ENCODE data around the gene LAMTOR3. TPM values are rescaled to one million over a fixed set of nuclear protein-coding genes. Genes with fewer than 3 reads are reported as not detected.

The LAMTOR3 gene, protein sequence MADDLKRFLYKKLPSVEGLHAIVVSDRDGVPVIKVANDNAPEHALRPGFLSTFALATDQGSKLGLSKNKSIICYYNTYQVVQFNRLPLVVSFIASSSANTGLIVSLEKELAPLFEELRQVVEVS
- 10 to 100 TPM; 20.1 to 32.6 (median 27.4) TPM for total RNA-seq
- polyA plus RNA-seq: 10 to 100 TPM; 36.5 to 37.0 TPM
- 39.7 reads per million, percentile 66 among the genes with 10 or more reads in this experiment for total RNA-seq

GRCh38 chr4:99894161-99894997 is at the start of gene LAMTOR3:
Gene LAMTOR3 (minus strand): TSS chr4:99894427. CDS start chr4:99893963, 464 bp downstream.
- POLR2A ChIA-PET: interaction anchor here (0.5 to 3.7 kb wide), 16 partner anchors 24 to 1751 kb away, joined by 3 to 80 read pairs (median 4); partner anchors contain the start of genes DAPP1, DNAJB14, EIF4E and H2AZ1
- CTCF ChIA-PET: interaction anchor here (0.8 to 1.6 kb wide), 5 partner anchors 10 to 86 kb away, joined by 3 to 6 read pairs (median 4); partner anchors contain the start of gene DNAJB14

DNA sequence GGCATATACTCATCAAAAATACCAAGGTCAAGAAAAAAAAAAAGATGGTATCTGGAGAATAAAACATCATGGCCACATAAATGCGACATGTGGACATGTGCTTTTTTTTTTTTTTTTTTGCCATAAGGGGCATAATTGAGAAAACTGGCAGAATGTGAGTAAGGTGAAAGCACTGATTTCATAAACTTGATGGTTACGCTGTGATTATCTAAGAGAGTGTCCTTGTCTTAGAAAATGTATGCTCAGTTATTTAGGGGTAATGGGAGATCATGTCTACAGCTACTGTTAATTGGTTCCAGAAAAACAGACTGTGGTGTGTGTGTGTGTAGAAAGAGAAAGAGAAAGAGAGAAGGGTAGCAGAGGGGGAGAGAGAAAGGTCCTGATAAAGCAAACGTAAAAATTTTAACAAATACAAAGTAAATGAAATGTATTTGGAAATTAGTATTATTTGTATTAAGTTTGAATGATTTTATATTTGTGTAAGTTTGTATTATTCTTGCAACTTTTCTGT is 44.1 kb upstream of the LAMTOR3 start:
- peaks cover 0 to 50% (median 35%) of the 10 kb centered on the region in 5 donors for H3K36me3 Mint-ChIP-seq
- no peak overlapping the region for H3K4me3 ChIP-seq (ENCODE audit: low read length)
- H3K27me3 ChIP-seq (ENCODE audit: control insufficient read depth in 2 of 2, insufficient read depth in 2 of 2, low read length in 2 of 2): no peaks in the 10 kb centered on the region
- POLR2A ChIA-PET: no interaction called here
- H3K9me3 Mint-ChIP-seq: peaks cover 0 to 26% (median 11%) of the 10 kb centered on the region in 11 donors
- no peak for ATAC-seq
- CTCF ChIA-PET: interaction anchor here (0.6 kb wide), 1 partner anchor 618 kb away, joined by 6 read pairs; no protein-coding TSS in a partner anchor
- H3K27me3 Mint-ChIP-seq: no peaks in the 10 kb centered on the region
- DNase-seq: no peak
- peak overlapping the region in 1 of 10 donors; percentile 2 for H3K4me3 Mint-ChIP-seq
- intact Hi-C loops (cut with micrococcal nuclease): no loop called here
- H3K36me3 ChIP-seq (ENCODE audit: control insufficient read depth in 2 of 3, insufficient read depth in 3 of 3, low read length in 3 of 3): peaks cover 0 to 5% (median 0%) of the 10 kb centered on the region in 3 experiments
- peak overlapping the region in 1 of 9 donors; percentile 23 for H3K27ac Mint-ChIP-seq
- H3K27ac ChIP-seq (ENCODE audit: low read depth, low read length): no peak overlapping the region
- peaks cover 5 to 6% of the 10 kb centered on the region in 2 donors for H3K4me1 ChIP-seq (ENCODE audit: control insufficient read depth in 2 of 2, insufficient read depth in 2 of 2, low read length in 2 of 2)
- H3K9me3 ChIP-seq (ENCODE audit: control insufficient read depth in 2 of 3, low read length in 3 of 3): peaks cover 0 to 11% (median 0%) of the 10 kb centered on the region in 3 experiments
- peaks cover 24 to 57% (median 46%) of the 10 kb centered on the region in 7 donors for H3K4me1 Mint-ChIP-seq

More at GRCh38 chr4:99894161-99894997, at the start of gene LAMTOR3:
- peak within 1 kb of the TSS; percentile 96 for H3K27ac ChIP-seq (ENCODE audit: low read depth, low read length)
- peaks cover 25 to 55% (median 52%) of the 10 kb centered on the region in 7 donors for H3K4me1 Mint-ChIP-seq
- H3K4me3 Mint-ChIP-seq: peak within 1 kb of the TSS; percentile 96 to 99 (median 98)
- no peaks in the 10 kb centered on the region for H3K27me3 ChIP-seq (ENCODE audit: control insufficient read depth in 2 of 2, insufficient read depth in 2 of 2, low read length in 2 of 2)
- peak; percentile 70 to 92 (median 89) for DNase-seq
- peak within 1 kb of the TSS; percentile 96 to 99 (median 98) for H3K27ac Mint-ChIP-seq
- peak; percentile 98 for ATAC-seq
- no peaks in the 10 kb centered on the region for H3K9me3 ChIP-seq (ENCODE audit: control insufficient read depth in 2 of 3, low read length in 3 of 3)
- intact Hi-C loops (cut with micrococcal nuclease): loop anchor here (1.0 to 10.0 kb wide), 15 partner anchors 40 to 1751 kb away; partner anchors contain the start of genes DAPP1 (in 2 of the 2), METAP1 (in 2 of the 2), ADH5 (in 1 of the 2) and DNAJB14 (in 1 of the 2)
- peaks cover 13 to 25% of the 10 kb centered on the region in 2 donors for H3K4me1 ChIP-seq (ENCODE audit: control insufficient read depth in 2 of 2, insufficient read depth in 2 of 2, low read length in 2 of 2)
- no peaks in the 10 kb centered on the region for H3K36me3 ChIP-seq (ENCODE audit: control insufficient read depth in 2 of 3, insufficient read depth in 3 of 3, low read length in 3 of 3)
- H3K36me3 Mint-ChIP-seq: peaks cover 0 to 12% (median 5%) of the 10 kb centered on the region in 5 donors
- H3K9me3 Mint-ChIP-seq: no peaks in the 10 kb centered on the region
- no peaks in the 10 kb centered on the region for H3K27me3 Mint-ChIP-seq
- peak within 1 kb of the TSS; percentile 92 for H3K4me3 ChIP-seq (ENCODE audit: low read length)

GRCh38 chr4:99934891-99935290 is 40.7 kb upstream of the LAMTOR3 start:
- peak overlapping the region in 3 of 9 donors; percentile 20 to 75 (median 55) for H3K27ac Mint-ChIP-seq
- no peak overlapping the region for H3K4me3 ChIP-seq (ENCODE audit: low read length)
- H3K36me3 ChIP-seq (ENCODE audit: control insufficient read depth in 2 of 3, insufficient read depth in 3 of 3, low read length in 3 of 3): peaks cover 0 to 9% (median 0%) of the 10 kb centered on the region in 3 experiments
- H3K4me1 Mint-ChIP-seq: peaks cover 22 to 61% (median 53%) of the 10 kb centered on the region in 7 donors
- no peaks in the 10 kb centered on the region for H3K27me3 Mint-ChIP-seq
- peaks cover 0 to 11% (median 0%) of the 10 kb centered on the region in 3 experiments for H3K9me3 ChIP-seq (ENCODE audit: control insufficient read depth in 2 of 3, low read length in 3 of 3)
- ATAC-seq (no peak), DNase-seq (no peak)
- no peaks in the 10 kb centered on the region for H3K27me3 ChIP-seq (ENCODE audit: control insufficient read depth in 2 of 2, insufficient read depth in 2 of 2, low read length in 2 of 2)
- H3K9me3 Mint-ChIP-seq: peaks cover 0 to 26% (median 11%) of the 10 kb centered on the region in 11 donors
- H3K27ac ChIP-seq (ENCODE audit: low read depth, low read length): no peak overlapping the region
- H3K36me3 Mint-ChIP-seq: peaks cover 3 to 56% (median 47%) of the 10 kb centered on the region in 5 donors
- intact Hi-C loops (cut with micrococcal nuclease): no loop called here
- POLR2A ChIA-PET: interaction anchor here (1.3 to 1.4 kb wide), 2 partner anchors 12 to 13 kb away, joined by 3 read pairs; partner anchors contain the start of gene DNAJB14
- peak overlapping the region in 2 of 10 donors; percentile 22 to 42 for H3K4me3 Mint-ChIP-seq
- peaks cover 4% of the 10 kb centered on the region in 2 donors for H3K4me1 ChIP-seq (ENCODE audit: control insufficient read depth in 2 of 2, insufficient read depth in 2 of 2, low read length in 2 of 2)
- CTCF ChIA-PET: no interaction called here

- ChIA-PET POLR2A (interaction anchor here (1.4 kb wide), 1 partner anchor 19 kb away, joined by 6 read pairs; the partner anchor contains the start of gene DNAJB14), CTCF (interaction anchor here (0.9 to 1.7 kb wide), 3 partner anchors 12 to 21 kb away, joined by 3 to 4 read pairs (median 4); partner anchors contain the start of gene DNAJB14)
- Mint-ChIP-seq H3K27me3 (no peaks in the 10 kb centered on the region), H3K9me3 (no peaks in the 10 kb centered on the region), H3K4me1 (peaks cover 23 to 68% (median 52%) of the 10 kb centered on the region in 7 donors), H3K36me3 (peaks cover 8 to 33% (median 26%) of the 10 kb centered on the region in 5 donors), H3K4me3 (no peak overlapping the region), H3K27ac (peak overlapping the region in 1 of 9 donors; percentile 13)
- no peak for ATAC-seq
- Histone ChIP-seq H3K4me3 (ENCODE audit: low read length) (no peak overlapping the region), H3K9me3 (ENCODE audit: control insufficient read depth in 2 of 3, low read length in 3 of 3) (no peaks in the 10 kb centered on the region), H3K27ac (ENCODE audit: low read depth, low read length) (no peak overlapping the region), H3K4me1 (ENCODE audit: control insufficient read depth in 2 of 2, insufficient read depth in 2 of 2, low read length in 2 of 2) (peaks cover 4 to 9% of the 10 kb centered on the region in 2 donors), H3K27me3 (ENCODE audit: control insufficient read depth in 2 of 2, insufficient read depth in 2 of 2, low read length in 2 of 2) (no peaks in the 10 kb centered on the region), H3K36me3 (ENCODE audit: control insufficient read depth in 2 of 3, insufficient read depth in 3 of 3, low read length in 3 of 3) (peaks cover 0 to 24% (median 0%) of the 10 kb centered on the region in 3 experiments)
- intact Hi-C loops (cut with micrococcal nuclease): no loop called here
- DNase-seq: no peak
These were observed 33.3 kb upstream of the LAMTOR3 start for GRCh38 chr4:99927566-99927965.

- Histone ChIP-seq H3K36me3 (ENCODE audit: control insufficient read depth in 2 of 3, insufficient read depth in 3 of 3, low read length in 3 of 3) (peaks cover 0 to 16% (median 0%) of the 10 kb centered on the region in 3 experiments), H3K4me1 (ENCODE audit: control insufficient read depth in 2 of 2, insufficient read depth in 2 of 2, low read length in 2 of 2) (peaks cover 0 to 4% of the 10 kb centered on the region in 2 donors), H3K4me3 (ENCODE audit: low read length) (no peak overlapping the region), H3K27ac (ENCODE audit: low read depth, low read length) (no peak overlapping the region), H3K9me3 (ENCODE audit: control insufficient read depth in 2 of 3, low read length in 3 of 3) (peaks cover 0 to 4% (median 0%) of the 10 kb centered on the region in 3 experiments), H3K27me3 (ENCODE audit: control insufficient read depth in 2 of 2, insufficient read depth in 2 of 2, low read length in 2 of 2) (no peaks in the 10 kb centered on the region)
- no peaks in the 10 kb centered on the region for H3K27me3 Mint-ChIP-seq
- H3K36me3 Mint-ChIP-seq: peaks cover 12 to 47% (median 36%) of the 10 kb centered on the region in 5 donors
- ATAC-seq (peak; percentile 89), DNase-seq (peak in 7 of 9 donors; percentile 8 to 59 (median 34))
- peaks cover 13 to 51% (median 22%) of the 10 kb centered on the region in 7 donors for H3K4me1 Mint-ChIP-seq
- intact Hi-C loops (cut with micrococcal nuclease): loop anchor here in 1 of 2 donors (2.0 kb wide), 2 partner anchors 14 to 16 kb away; no protein-coding TSS in a partner anchor
- ChIA-PET CTCF (interaction anchor here (0.7 to 1.1 kb wide), 2 partner anchors 28 to 358 kb away, joined by 3 read pairs; no protein-coding TSS in a partner anchor), POLR2A (interaction anchor here (1.2 to 2.0 kb wide), 4 partner anchors 14 to 74 kb away, joined by 3 to 10 read pairs (median 4); partner anchors contain the start of genes DNAJB14 and H2AZ1)
- H3K9me3 Mint-ChIP-seq: peaks cover 0 to 13% (median 7%) of the 10 kb centered on the region in 11 donors
- peak overlapping the region; percentile 1 to 67 (median 42) for H3K4me3 Mint-ChIP-seq
- H3K27ac Mint-ChIP-seq: peak overlapping the region; percentile 62 to 88 (median 78)
These were observed 26.9 kb upstream of the LAMTOR3 start for GRCh38 chr4:99921174-99921573.

All from naive thymus-derived CD4-positive, alpha-beta T cell (primary cell).